BLaER1 (cell line): ENCODE data around the gene HTT.
"Not testable (repeated sequence)": the region's sequence is repeated elsewhere in the genome, so short reads cannot be mapped to it uniquely, and the experiment has no call there.

Source experiments
- H3K27ac ChIP-seq: shearing (Covaris generic); formaldehyde crosslinking; 2 replicates; pipeline ENCODE4 v1.8.1; 2022
- H3K27me3 ChIP-seq: shearing (Covaris generic); formaldehyde crosslinking; 2 replicates; pipeline ENCODE4 v1.8.1; 2022
- H3K36me3 ChIP-seq: shearing (Covaris generic); formaldehyde crosslinking; 2 replicates; pipeline ENCODE4 v1.8.1; 2022
- H3K4me1 ChIP-seq: shearing (Covaris generic); formaldehyde crosslinking; 2 replicates; pipeline ENCODE4 v1.8.1; 2022
- H3K4me2 ChIP-seq: shearing (Covaris generic); formaldehyde crosslinking; 2 replicates; pipeline ENCODE4 v1.8.1; 2022
- H3K4me3 ChIP-seq: shearing (Covaris generic); formaldehyde crosslinking; 2 replicates; pipeline ENCODE4 v1.8.1; 2022
- H3K9ac ChIP-seq: shearing (Covaris generic); formaldehyde crosslinking; 2 replicates; pipeline ENCODE4 v1.8.1; 2022
- H3K9me3 ChIP-seq: shearing (Covaris generic); formaldehyde crosslinking; 2 replicates; pipeline ENCODE4 v1.8.1; 2022
- H4K20me1 ChIP-seq: shearing (Covaris generic); formaldehyde crosslinking; 2 replicates; pipeline ENCODE4 v1.8.1; 2022
- Cebpa-rat ChIP-seq: shearing (Covaris generic); IDR thresholded peaks from 2 replicates; pipeline ENCODE4 v1.8.1; 2022

The HTT gene

GRCh38 chr4:3128976-3129375 lies 54.5 kb downstream of the HTT start:
- Histone ChIP-seq H3K27ac (no peak overlapping the region), H3K4me1 (no peaks in the 10 kb centered on the region), H3K9ac (no peak overlapping the region), H3K4me2 (no peak overlapping the region), H3K36me3 (peaks cover 85% of the 10 kb centered on the region), H4K20me1 (no peaks in the 10 kb centered on the region), H3K9me3 (no peaks in the 10 kb centered on the region), H3K27me3 (no peaks in the 10 kb centered on the region), H3K4me3 (no peak overlapping the region)
- no peak for TF ChIP-seq Cebpa-rat

- Histone ChIP-seq H3K27me3 (no peaks in the 10 kb centered on the region), H4K20me1 (no peaks in the 10 kb centered on the region), H3K4me1 (no peaks in the 10 kb centered on the region), H3K36me3 (peaks cover 97% of the 10 kb centered on the region), H3K9me3 (no peaks in the 10 kb centered on the region), H3K27ac (no peak overlapping the region), H3K4me2 (no peak overlapping the region), H3K4me3 (no peak overlapping the region), H3K9ac (no peak overlapping the region)
- TF ChIP-seq Cebpa-rat, result no peak
Observed at GRCh38 chr4:3130201-3130600, 55.7 kb downstream of the HTT start.

GRCh38 chr4:3130826-3131225 lies 56.3 kb downstream of the HTT start:
- Histone ChIP-seq H3K36me3 (peaks cover 97% of the 10 kb centered on the region), H3K27me3 (no peaks in the 10 kb centered on the region), H3K9ac (no peak overlapping the region), H3K4me1 (no peaks in the 10 kb centered on the region), H3K9me3 (no peaks in the 10 kb centered on the region), H3K4me3 (no peak overlapping the region), H3K27ac (no peak overlapping the region), H4K20me1 (no peaks in the 10 kb centered on the region), H3K4me2 (no peak overlapping the region)
- TF ChIP-seq Cebpa-rat, result no peak

GRCh38 chr4:3134201-3134600 lies 59.7 kb downstream of the HTT start:
- Histone ChIP-seq H4K20me1 (no peaks in the 10 kb centered on the region), H3K36me3 (peaks cover 93% of the 10 kb centered on the region), H3K4me2 (no peak overlapping the region), H3K4me1 (peaks cover 9% of the 10 kb centered on the region), H3K4me3 (no peak overlapping the region), H3K9ac (no peak overlapping the region), H3K27ac (no peak overlapping the region), H3K9me3 (no peaks in the 10 kb centered on the region), H3K27me3 (no peaks in the 10 kb centered on the region)
- no peak for TF ChIP-seq Cebpa-rat

GRCh38 chr4:3135155-3136011 lies 60.9 kb downstream of the HTT start:
- peaks cover 93% of the 10 kb centered on the region for H3K36me3 ChIP-seq
- no peaks in the 10 kb centered on the region for H3K9me3 ChIP-seq
- no peaks in the 10 kb centered on the region for H3K27me3 ChIP-seq
- H3K4me3 ChIP-seq, result no peak overlapping the region
- H4K20me1 ChIP-seq, result no peaks in the 10 kb centered on the region
- no peak overlapping the region for H3K27ac ChIP-seq
- peaks cover 9% of the 10 kb centered on the region for H3K4me1 ChIP-seq
- no peak overlapping the region for H3K9ac ChIP-seq
- no peak for TF ChIP-seq Cebpa-rat
- no peak overlapping the region for H3K4me2 ChIP-seq

- Histone ChIP-seq H3K4me2 (no peak overlapping the region), H3K27ac (no peak overlapping the region), H3K27me3 (no peaks in the 10 kb centered on the region), H3K9me3 (no peaks in the 10 kb centered on the region), H3K9ac (no peak overlapping the region), H4K20me1 (no peaks in the 10 kb centered on the region), H3K36me3 (peaks cover 92% of the 10 kb centered on the region), H3K4me3 (no peak overlapping the region), H3K4me1 (peaks cover 9% of the 10 kb centered on the region)
- TF ChIP-seq Cebpa-rat, result no peak
Observed at GRCh38 chr4:3136454-3136853, 62.0 kb downstream of the HTT start.

GRCh38 chr4:3137908-3138307 lies 63.4 kb downstream of the HTT start:
- TF ChIP-seq Cebpa-rat, result no peak
- no peak overlapping the region for H3K4me3 ChIP-seq
- peaks cover 91% of the 10 kb centered on the region for H3K36me3 ChIP-seq
- no peaks in the 10 kb centered on the region for H3K9me3 ChIP-seq
- peaks cover 9% of the 10 kb centered on the region for H3K4me1 ChIP-seq
- H4K20me1 ChIP-seq, result no peaks in the 10 kb centered on the region
- no peaks in the 10 kb centered on the region for H3K27me3 ChIP-seq
- no peak overlapping the region for H3K9ac ChIP-seq
- H3K27ac ChIP-seq, result no peak overlapping the region
- no peak overlapping the region for H3K4me2 ChIP-seq

- Histone ChIP-seq H3K9me3 (no peaks in the 10 kb centered on the region), H3K4me2 (no peak overlapping the region), H3K4me3 (no peak overlapping the region), H3K36me3 (peaks cover 87% of the 10 kb centered on the region), H3K4me1 (peaks cover 15% of the 10 kb centered on the region), H3K9ac (no peak overlapping the region), H3K27me3 (no peaks in the 10 kb centered on the region), H4K20me1 (no peaks in the 10 kb centered on the region), H3K27ac (no peak overlapping the region)
- no peak for TF ChIP-seq Cebpa-rat
Observed at GRCh38 chr4:3145234-3145924, 70.9 kb downstream of the HTT start.

GRCh38 chr4:3148926-3149325 lies 74.4 kb downstream of the HTT start:
- H3K4me3 ChIP-seq, result no peak overlapping the region
- no peak overlapping the region for H3K4me2 ChIP-seq
- no peak overlapping the region for H3K9ac ChIP-seq
- TF ChIP-seq Cebpa-rat, result no peak
- H4K20me1 ChIP-seq, result no peaks in the 10 kb centered on the region
- no peaks in the 10 kb centered on the region for H3K27me3 ChIP-seq
- H3K36me3 ChIP-seq, result peaks cover 96% of the 10 kb centered on the region
- no peaks in the 10 kb centered on the region for H3K9me3 ChIP-seq
- H3K27ac ChIP-seq, result no peak overlapping the region
- H3K4me1 ChIP-seq, result peaks cover 26% of the 10 kb centered on the region

- peak overlapping the region; percentile 68 for H3K4me2 ChIP-seq
- H3K4me3 ChIP-seq, H4K20me1 ChIP-seq, H3K27me3 ChIP-seq, H3K9ac ChIP-seq, H3K9me3 ChIP-seq: not testable (repeated sequence)
- peaks cover 99% of the 10 kb centered on the region for H3K36me3 ChIP-seq
- H3K27ac ChIP-seq, result peak overlapping the region; percentile 58; the same call in 1 of the 2 replicates
- H3K4me1 ChIP-seq, result peaks cover 26% of the 10 kb centered on the region
Observed at GRCh38 chr4:3151238-3151637, 76.8 kb downstream of the HTT start.
